GM21619 (cell line): ENCODE measurements around the gene EHD1.
A peak's percentile ranks its signal among the peaks of the same experiment; 100 is the strongest.

Source experiments
- ATAC-seq: cut with Tn5 transposase; IDR thresholded peaks from one replicate; pipeline ENCODE4 v1.9.1; 2021; ENCODE audit not compliant: unreplicated experiment

The EHD1 gene

DNA sequence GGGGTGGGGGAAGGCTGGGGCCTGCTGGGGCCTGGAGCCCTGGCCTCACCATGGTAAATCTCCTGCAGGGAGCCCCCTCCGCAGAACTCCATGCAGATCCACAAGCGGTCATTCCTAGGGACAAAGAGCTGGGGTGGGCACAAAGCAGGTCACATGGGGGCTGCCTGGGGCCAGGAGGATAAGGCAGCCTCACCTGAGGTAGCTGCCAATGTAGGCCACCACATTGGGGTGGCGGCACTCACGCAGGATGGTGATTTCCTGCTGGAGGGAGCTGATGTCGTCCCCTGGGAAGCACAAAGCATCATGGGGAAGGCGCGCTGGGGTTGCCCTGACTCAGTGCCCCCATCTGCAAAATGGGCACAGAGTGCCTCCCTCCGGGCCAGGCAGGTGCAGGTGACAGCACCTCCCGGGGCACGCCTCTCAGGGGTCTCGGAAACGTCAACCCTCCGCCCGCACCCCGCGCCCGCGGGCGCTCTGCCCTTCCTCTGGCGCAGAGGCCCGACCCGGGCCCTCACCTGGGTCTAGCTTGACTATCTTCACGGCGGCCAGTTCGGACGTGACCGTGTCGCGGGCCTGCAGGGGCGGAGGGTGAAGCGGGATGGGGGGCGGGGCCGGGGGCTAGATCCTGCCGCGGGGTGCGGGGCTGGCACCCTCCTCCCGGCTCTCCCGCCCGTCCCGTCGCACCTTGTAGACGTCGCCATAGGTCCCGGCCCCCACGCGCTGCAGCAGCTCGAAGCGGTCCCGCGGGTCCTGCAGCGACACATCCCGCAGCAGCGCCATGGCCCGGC is 75.9 kb downstream of the EHD1 start:
- peak; percentile 26 for ATAC-seq
